ENCODE measurements around the gene SCNM1.

Gene SCNM1

DNA sequence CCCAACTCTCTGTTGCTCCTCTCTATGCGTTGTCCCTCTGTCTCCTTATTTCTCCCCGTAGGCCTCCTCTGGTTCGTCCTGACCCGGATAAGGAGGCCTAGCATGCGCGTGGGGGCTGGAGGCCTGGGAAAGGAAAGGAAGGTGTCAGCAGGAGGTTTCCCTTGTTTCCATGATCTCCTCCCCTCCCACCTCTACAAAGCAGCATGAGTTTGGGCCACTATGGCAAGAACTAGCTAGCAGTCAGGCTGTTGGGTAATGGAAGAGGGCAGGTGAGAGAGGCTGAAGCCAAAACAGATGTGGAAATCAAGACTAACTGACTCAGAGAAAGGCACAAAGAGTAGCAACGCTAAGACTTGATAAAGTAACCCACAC, 18.8 kb upstream of the SCNM1 start:
- TF ChIP-seq, protein P1, sequence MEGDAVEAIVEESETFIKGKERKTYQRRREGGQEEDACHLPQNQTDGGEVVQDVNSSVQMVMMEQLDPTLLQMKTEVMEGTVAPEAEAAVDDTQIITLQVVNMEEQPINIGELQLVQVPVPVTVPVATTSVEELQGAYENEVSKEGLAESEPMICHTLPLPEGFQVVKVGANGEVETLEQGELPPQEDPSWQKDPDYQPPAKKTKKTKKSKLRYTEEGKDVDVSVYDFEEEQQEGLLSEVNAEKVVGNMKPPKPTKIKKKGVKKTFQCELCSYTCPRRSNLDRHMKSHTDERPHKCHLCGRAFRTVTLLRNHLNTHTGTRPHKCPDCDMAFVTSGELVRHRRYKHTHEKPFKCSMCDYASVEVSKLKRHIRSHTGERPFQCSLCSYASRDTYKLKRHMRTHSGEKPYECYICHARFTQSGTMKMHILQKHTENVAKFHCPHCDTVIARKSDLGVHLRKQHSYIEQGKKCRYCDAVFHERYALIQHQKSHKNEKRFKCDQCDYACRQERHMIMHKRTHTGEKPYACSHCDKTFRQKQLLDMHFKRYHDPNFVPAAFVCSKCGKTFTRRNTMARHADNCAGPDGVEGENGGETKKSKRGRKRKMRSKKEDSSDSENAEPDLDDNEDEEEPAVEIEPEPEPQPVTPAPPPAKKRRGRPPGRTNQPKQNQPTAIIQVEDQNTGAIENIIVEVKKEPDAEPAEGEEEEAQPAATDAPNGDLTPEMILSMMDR (IDR thresholded peaks at IDR 0.05; ENCODE audit: low read length, missing control alignments): no peak
- DNase-seq (ENCODE audit: low read depth): peak; percentile 61
- H3K4me3 ChIP-seq (replicated peaks; ENCODE audit: low read depth, low read length): peak overlapping the region; percentile 71

DNA sequence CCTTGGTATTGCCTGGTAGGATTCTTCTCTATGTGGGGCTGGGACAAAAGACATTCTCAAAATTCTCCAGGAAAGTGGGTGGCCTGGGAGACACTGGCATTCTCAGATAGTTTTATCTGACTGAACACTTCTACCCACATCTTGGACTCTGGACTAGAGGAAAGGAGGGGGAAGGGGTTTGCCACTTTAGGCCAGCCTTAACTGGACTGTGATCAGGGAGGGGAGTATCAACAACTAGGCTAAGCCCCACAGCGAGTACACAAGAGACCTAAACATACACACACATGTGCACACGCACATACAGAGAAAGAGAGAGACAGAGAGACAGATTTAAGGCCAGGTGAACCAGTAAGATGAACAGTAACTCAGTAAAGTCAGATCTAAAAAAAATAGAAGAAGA, 18.3 kb upstream of the SCNM1 start:
- TF ChIP-seq, protein P1 (IDR thresholded peaks at IDR 0.05; ENCODE audit: low read length, missing control alignments): no peak
- DNase-seq (ENCODE audit: low read depth): no peak
- no peak overlapping the region for H3K4me3 ChIP-seq (replicated peaks; ENCODE audit: low read depth, low read length)

DNA sequence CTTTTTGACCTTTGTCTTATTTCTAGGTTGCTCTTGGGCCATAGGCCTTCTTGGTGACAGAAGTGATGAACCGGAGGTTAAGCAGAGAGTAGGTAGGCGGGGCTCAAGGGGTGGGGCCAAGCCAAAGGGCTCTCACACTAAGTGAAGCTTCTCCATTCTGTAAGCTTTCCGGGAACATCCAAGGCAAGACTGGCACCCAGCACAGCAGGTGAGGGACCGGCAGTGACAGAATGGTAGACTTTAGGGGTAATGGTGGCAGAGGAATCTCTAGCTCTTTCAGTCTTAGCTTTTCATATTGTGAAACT, 9.5 kb upstream of the SCNM1 start, which contains the start of gene TNFAIP8L2:
TNFAIP8L2 (plus strand) TSS at position 135 of the 305 bp plus-strand sequence. CDS start 2,049 bp downstream, outside the sequence.
- DNase-seq (ENCODE audit: low read depth): no peak
- H3K4me3 ChIP-seq (replicated peaks; ENCODE audit: low read depth, low read length): no peak within 1 kb of the TSS
- TF ChIP-seq, protein P1 (IDR thresholded peaks at IDR 0.05; ENCODE audit: low read length, missing control alignments): no peak

DNA sequence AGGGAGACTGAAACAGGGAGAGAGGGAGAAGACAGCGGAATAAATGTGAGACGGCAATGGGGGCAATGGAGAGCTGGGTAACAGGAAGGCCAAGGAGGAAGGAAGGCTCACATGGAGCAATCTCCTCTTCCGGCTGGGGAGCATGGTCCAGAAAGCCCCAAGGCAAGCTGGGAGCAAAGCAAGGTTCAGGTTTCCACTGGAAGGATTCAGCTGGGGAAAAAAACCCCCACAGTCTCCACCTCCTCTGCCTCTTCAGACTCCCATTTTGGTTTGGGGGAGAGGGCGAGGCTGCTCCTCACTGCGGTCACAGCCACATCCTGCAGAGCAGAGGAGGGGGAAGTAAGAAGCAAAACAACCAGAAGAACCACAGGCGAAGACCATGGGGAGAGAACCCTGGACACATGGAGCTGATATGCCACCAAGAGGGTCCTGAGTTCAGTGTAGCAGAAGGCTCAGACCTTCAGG, 8.8 kb upstream of the SCNM1 start:
- TF ChIP-seq, protein P1 (IDR thresholded peaks at IDR 0.05; ENCODE audit: low read length, missing control alignments): no peak
- DNase-seq (ENCODE audit: low read depth): no peak
- no peak overlapping the region for H3K4me3 ChIP-seq (replicated peaks; ENCODE audit: low read depth, low read length)

DNA sequence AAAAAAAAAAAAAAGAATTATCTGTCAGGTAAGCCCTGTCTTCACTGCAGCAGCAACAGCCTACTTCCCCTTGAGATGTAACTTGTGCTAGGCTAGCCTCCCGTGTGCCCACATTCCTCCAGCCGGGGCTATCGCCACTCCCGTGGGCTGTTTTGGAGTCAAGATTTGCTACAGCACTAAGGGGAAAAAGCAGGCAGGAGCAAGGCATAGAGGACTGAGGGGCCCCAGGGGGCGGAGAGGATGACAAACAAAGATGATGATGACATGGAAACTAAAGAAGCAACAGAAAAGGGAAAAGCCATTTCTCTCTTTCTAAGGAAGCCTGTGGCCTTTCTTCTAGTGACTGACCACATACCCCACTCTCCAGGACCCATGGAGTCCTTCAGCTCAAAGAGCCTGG, 7.6 kb upstream of the SCNM1 start:
- no peak for DNase-seq (ENCODE audit: low read depth)
- TF ChIP-seq, protein P1 (IDR thresholded peaks at IDR 0.05; ENCODE audit: low read length, missing control alignments): no peak
- H3K4me3 ChIP-seq (replicated peaks; ENCODE audit: low read depth, low read length): no peak overlapping the region

DNA sequence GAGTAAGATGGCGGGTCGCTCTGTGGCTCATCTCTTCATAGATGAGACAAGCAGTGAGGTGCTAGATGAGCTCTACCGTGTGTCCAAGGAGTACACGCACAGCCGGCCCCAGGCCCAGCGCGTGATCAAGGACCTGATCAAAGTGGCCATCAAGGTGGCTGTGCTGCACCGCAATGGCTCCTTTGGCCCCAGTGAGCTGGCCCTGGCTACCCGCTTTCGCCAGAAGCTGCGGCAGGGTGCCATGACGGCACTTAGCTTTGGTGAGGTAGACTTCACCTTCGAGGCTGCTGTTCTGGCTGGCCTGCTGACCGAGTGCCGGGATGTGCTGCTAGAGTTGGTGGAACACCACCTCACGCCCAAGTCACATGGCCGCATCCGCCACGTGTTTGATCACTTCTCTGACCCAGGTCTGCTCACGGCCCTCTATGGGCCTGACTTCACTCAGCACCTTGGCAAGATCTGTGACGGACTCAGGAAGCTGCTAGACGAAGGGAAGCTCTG, 7.1 kb upstream of the SCNM1 start:
- no peak overlapping the region for H3K4me3 ChIP-seq (replicated peaks; ENCODE audit: low read depth, low read length)

DNA sequence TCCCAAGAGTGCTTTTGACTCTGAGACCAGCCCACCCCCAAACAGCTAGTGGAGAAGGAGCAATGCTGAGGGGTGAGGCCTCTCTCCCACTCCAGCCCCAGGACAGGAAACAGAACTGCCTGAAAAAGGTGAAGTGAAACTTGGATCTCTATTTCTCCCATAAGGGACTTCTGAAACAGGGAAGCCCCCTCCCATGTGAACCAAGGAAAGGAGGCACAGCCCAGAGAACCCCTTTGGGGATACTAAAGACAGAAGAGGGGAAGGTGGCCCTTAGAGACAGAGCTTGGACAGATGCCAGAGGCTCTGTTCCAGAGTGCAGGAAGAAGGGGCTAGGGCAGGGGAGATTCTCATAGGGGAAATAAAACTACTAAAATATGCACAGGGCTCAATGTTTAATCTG, 6.6 kb upstream of the SCNM1 start:
- H3K4me3 ChIP-seq (replicated peaks; ENCODE audit: low read depth, low read length): no peak overlapping the region
- no peak for DNase-seq (ENCODE audit: low read depth)
- TF ChIP-seq, protein P1 (IDR thresholded peaks at IDR 0.05; ENCODE audit: low read length, missing control alignments): no peak

More for the DNA sequence above, 7.1 kb upstream of the SCNM1 start:
- DNase-seq (ENCODE audit: low read depth): no peak
- TF ChIP-seq, protein P1 (IDR thresholded peaks at IDR 0.05; ENCODE audit: low read length, missing control alignments): no peak

All from fibroblast of pulmonary artery (primary cell).